CD14-positive monocyte (primary cell): ENCODE data around the gene SYNDIG1. TPM values are rescaled to one million over a fixed set of nuclear protein-coding genes. Genes with fewer than 3 reads are reported as not detected.

Experiments used
- DNase-seq, 3 donors: peaks; one replicate each; pipeline ENCODE4 v3.0.0-alpha.2; 2011 to 2022
- H2AFZ ChIP-seq: 2 replicates; pipeline ENCODE4 v1.6.0; 2012; ENCODE audit warnings: mild to moderate bottlenecking, low read depth, low read length, inconsistent platforms; ENCODE audit not compliant: insufficient read depth, poor library complexity, severe bottlenecking
- H3K27ac ChIP-seq, 2 donors: 1 replicate in 1 of 2; 2 replicates in 1 of 2; pipeline ENCODE4 v1.5.1; 2012 to 2013; ENCODE audit warnings: low read length in 2 of 2, control low read depth in 1 of 2, inconsistent platforms in 1 of 2, low read depth in 1 of 2, mild to moderate bottlenecking in 1 of 2
- H3K27me3 ChIP-seq, 2 donors: one replicate each; pipeline versions ENCODE4 v1.6.0 to v1.6.1; 2011 to 2013; ENCODE audit warnings: low read length in 2 of 2; ENCODE audit not compliant: control insufficient read depth in 2 of 2, insufficient read depth in 2 of 2
- H3K36me3 ChIP-seq, 2 donors: replicated peaks in 1 of 2; 1 replicate in 1 of 2; 2 replicates in 1 of 2; pipeline versions ENCODE4 v1.5.1 to v1.6.1; 2012 to 2013; ENCODE audit warnings: low read length in 2 of 2, control low read depth in 1 of 2, inconsistent platforms in 1 of 2, mild to moderate bottlenecking in 1 of 2; ENCODE audit not compliant: insufficient read depth in 2 of 2, control insufficient read depth in 1 of 2
- H3K4me1 ChIP-seq, 2 donors: 1 replicate in 1 of 2; 2 replicates in 1 of 2; pipeline versions ENCODE4 v1.5.1 to v1.6.1; 2012 to 2013; ENCODE audit warnings: low read length in 2 of 2, control low read depth in 1 of 2, inconsistent platforms in 1 of 2, mild to moderate bottlenecking in 1 of 2, moderate library complexity in 1 of 2; ENCODE audit not compliant: insufficient read depth in 2 of 2, control insufficient read depth in 1 of 2
- H3K4me2 ChIP-seq: replicated peaks from 2 replicates; pipeline ENCODE3; 2012; ENCODE audit warnings: low read length, moderate library complexity, mild to moderate bottlenecking; ENCODE audit not compliant: poor library complexity, severe bottlenecking; ENCODE audit errors: extremely low read depth
- H3K4me3 ChIP-seq, 3 experiments: fragments of 200-600 bp in 1 of 3; sonication (generic) in 1 of 3; replicated peaks in 1 of 3; 1 replicate in 2 of 3; 2 replicates in 1 of 3; pipeline ENCODE4 v1.5.1; 2011 to 2013; ENCODE audit warnings: low read length in 3 of 3, mild to moderate bottlenecking in 3 of 3, control low read depth in 2 of 3, low read depth in 2 of 3, inconsistent platforms in 1 of 3, moderate library complexity in 1 of 3
- H3K79me2 ChIP-seq: 2 replicates; pipeline ENCODE4 v1.6.0; 2012; ENCODE audit warnings: mild to moderate bottlenecking, control low read depth, inconsistent platforms, low read length, moderate library complexity; ENCODE audit not compliant: insufficient read depth
- H3K9ac ChIP-seq: 2 replicates; pipeline ENCODE4 v1.6.0; 2017; ENCODE audit warnings: low read length, mild to moderate bottlenecking; ENCODE audit not compliant: insufficient read depth, poor library complexity, severe bottlenecking
- H3K9me3 ChIP-seq, 2 donors: replicated peaks in 1 of 2; 1 replicate in 1 of 2; 2 replicates in 1 of 2; pipeline versions ENCODE4 v1.5.1 to v1.6.1; 2012 to 2013; ENCODE audit warnings: low read length in 2 of 2, control low read depth in 1 of 2; ENCODE audit not compliant: control insufficient read depth in 1 of 2, insufficient read depth in 1 of 2
- H4K20me1 ChIP-seq: 2 replicates; pipeline ENCODE4 v1.6.0; 2012; ENCODE audit warnings: mild to moderate bottlenecking, low read length, control low read depth, moderate library complexity; ENCODE audit not compliant: insufficient read depth
- H3K27ac Mint-ChIP-seq, 7 donors: one replicate each; pipeline ENCODE4 v1.8.0; 2020; ENCODE audit warnings: mild to moderate bottlenecking in 7 of 7, mixed read lengths in 7 of 7, moderate library complexity in 6 of 7, inconsistent platforms in 2 of 7
- H3K27me3 Mint-ChIP-seq, 3 donors: one replicate each; pipeline ENCODE4 v1.8.0; 2021 to 2022; ENCODE audit warnings: low read depth in 3 of 3, mild to moderate bottlenecking in 3 of 3, mixed read lengths in 3 of 3, moderate library complexity in 3 of 3, inconsistent platforms in 1 of 3
- H3K36me3 Mint-ChIP-seq, 2 donors: one replicate each; pipeline ENCODE4 v1.8.0; 2020; ENCODE audit warnings: mixed read lengths in 2 of 2, inconsistent platforms in 1 of 2, mild to moderate bottlenecking in 1 of 2
- H3K4me1 Mint-ChIP-seq: one replicate; pipeline ENCODE4 v1.8.0; 2020; ENCODE audit warnings: mild to moderate bottlenecking, mixed read lengths
- H3K4me3 Mint-ChIP-seq, 2 donors: one replicate each; pipeline ENCODE4 v1.8.0; 2020; ENCODE audit warnings: mild to moderate bottlenecking in 2 of 2, mixed read lengths in 2 of 2, moderate library complexity in 1 of 2
- H3K9me3 Mint-ChIP-seq, 7 donors: one replicate each; pipeline ENCODE4 v1.8.0; 2020 to 2022; ENCODE audit warnings: mixed read lengths in 7 of 7, mild to moderate bottlenecking in 6 of 7, moderate library complexity in 6 of 7, inconsistent platforms in 2 of 7
- CTCF ChIP-seq: fragments of 200-600 bp; IDR thresholded peaks from one replicate; pipeline ENCODE4 v1.8.0; 2022; ENCODE audit warnings: antibody characterized with exemption, mild to moderate bottlenecking
- WGBS: methylation state at CpG from one replicate; pipeline ENCODE4 v1.1.5; 2013; ENCODE audit warnings: missing lambda C conversion rate; ENCODE audit not compliant: insufficient coverage; 5-methylcytosine and 5-hydroxymethylcytosine counted together
- intact Hi-C, 2 donors: fragments of 100-400 bp; cut with micrococcal nuclease; formaldehyde crosslinking; loops; one replicate each; pipeline versions ENCODE4 v1.15.0 to v1.15.1; 2023
- polyA plus RNA-seq, 3 donors: library from polyadenylated mRNA; depleted of rRNA in 1 of 3; unstranded in 2 of 3; stranded (reverse) in 1 of 3; fragments of 300-500 nt in 2 of 3; fragments of >200 nt in 1 of 3; fragmentation: Illumina TruSeq in 2 of 3; gene quantifications; 1 replicate in 2 of 3; 2 replicates in 1 of 3; pipeline ENCODE4 v1.2.3, GENCODE V29; 2012 to 2021

SYNDIG1 gene
- polyA plus RNA-seq, 3 donors = not detected

- WGBS = 94% methylated on average over 28 of the region's 37 CpGs
- no peaks in the 10 kb centered on the region for H3K36me3 Mint-ChIP-seq
- H3K4me3 Mint-ChIP-seq = no peak overlapping the region
- Histone ChIP-seq H3K27ac (no peak overlapping the region), H2AFZ (no peak overlapping the region), H3K27me3 (no peaks in the 10 kb centered on the region), H4K20me1 (no peaks in the 10 kb centered on the region), H3K4me2 (no peak overlapping the region), H3K4me1 (no peaks in the 10 kb centered on the region), H3K9me3 (no peaks in the 10 kb centered on the region), H3K79me2 (no peaks in the 10 kb centered on the region), H3K4me3 (no peak overlapping the region), H3K36me3 (no peaks in the 10 kb centered on the region), H3K9ac (no peak overlapping the region)
- H3K4me1 Mint-ChIP-seq = no peaks in the 10 kb centered on the region
- H3K27ac Mint-ChIP-seq = no peak overlapping the region
- no peak for DNase-seq
- H3K27me3 Mint-ChIP-seq = peaks cover 0 to 2% (median 1%) of the 10 kb centered on the region in 3 donors
- no peak for TF ChIP-seq CTCF
- intact Hi-C loops = no loop called here
- H3K9me3 Mint-ChIP-seq = no peaks in the 10 kb centered on the region
Measured at GRCh38 chr20:24590178-24590982, 121.0 kb downstream of the SYNDIG1 start.

GRCh38 chr20:24597051-24597450 is 127.6 kb downstream of the SYNDIG1 start:
- Mint-ChIP-seq H3K4me3 (no peak overlapping the region), H3K36me3 (no peaks in the 10 kb centered on the region), H3K27ac (no peak overlapping the region), H3K27me3 (peaks cover 0 to 2% (median 0%) of the 10 kb centered on the region in 3 donors), H3K9me3 (peaks cover 8 to 19% (median 15%) of the 10 kb centered on the region in 7 donors), H3K4me1 (no peaks in the 10 kb centered on the region)
- Histone ChIP-seq H3K27me3 (no peaks in the 10 kb centered on the region), H3K4me1 (no peaks in the 10 kb centered on the region), H3K36me3 (no peaks in the 10 kb centered on the region), H3K27ac (no peak overlapping the region), H3K79me2 (no peaks in the 10 kb centered on the region), H2AFZ (no peak overlapping the region), H3K9ac (no peak overlapping the region), H4K20me1 (no peaks in the 10 kb centered on the region), H3K4me2 (no peak overlapping the region), H3K9me3 (peaks cover 4% of the 10 kb centered on the region in 2 donors), H3K4me3 (no peak overlapping the region)
- 100% methylated on average over 1 of the region's 5 CpGs for WGBS
- no peak for DNase-seq
- intact Hi-C loops = no loop called here
- no peak for TF ChIP-seq CTCF
